Heart left ventricle (tissue), 16 donors: ENCODE measurements around the gene ALG9. TPM values are rescaled to one million over a fixed set of nuclear protein-coding genes. Genes with fewer than 3 reads are reported as not detected.

Experiments
- ATAC-seq, 4 donors: fragments of 200-7000 bp; cut with Tn5 transposase; one replicate each; pipeline ENCODE4 v1.9.1; 2020 to 2022; ENCODE audit warnings: moderate library complexity in 4 of 4, mild to moderate bottlenecking in 3 of 4, moderate number of reproducible peaks in 1 of 4
- DNase-seq, 5 donors: peaks; one replicate each; pipeline ENCODE4 v3.0.0-alpha.2; 2020
- H3K27ac ChIP-seq, 12 donors: fragments of 200-600 bp; sonication (generic) in 4 of 12; one replicate each; pipeline versions ENCODE4 v1.5.0 to v1.8.0; 2016 to 2022; ENCODE audit warnings: mild to moderate bottlenecking in 2 of 12
- H3K27me3 ChIP-seq, 9 donors: fragments of 200-600 bp; sonication (generic) in 2 of 9; one replicate each; pipeline versions ENCODE4 v1.5.1 to v1.8.0; 2016 to 2022; ENCODE audit warnings: mild to moderate bottlenecking in 3 of 9
- H3K36me3 ChIP-seq, 9 donors: fragments of 200-600 bp; sonication (generic) in 2 of 9; one replicate each; pipeline versions ENCODE4 v1.5.0 to v1.8.0; 2018 to 2022; ENCODE audit warnings: mild to moderate bottlenecking in 2 of 9
- H3K4me1 ChIP-seq, 12 donors: fragments of 200-600 bp; sonication (generic) in 4 of 12; one replicate each; pipeline versions ENCODE4 v1.5.0 to v1.8.0; 2016 to 2022; ENCODE audit warnings: mild to moderate bottlenecking in 3 of 12
- H3K4me3 ChIP-seq, 12 donors: fragments of 200-600 bp; sonication (generic) in 4 of 12; one replicate each; pipeline versions ENCODE4 v1.5.0 to v1.8.0; 2017 to 2022; ENCODE audit warnings: mild to moderate bottlenecking in 9 of 12, moderate library complexity in 4 of 12
- H3K9me3 ChIP-seq, 12 donors: fragments of 200-600 bp; sonication (generic) in 4 of 12; one replicate each; pipeline versions ENCODE4 v1.5.0 to v1.8.0; 2016 to 2022; ENCODE audit warnings: mild to moderate bottlenecking in 1 of 12
- POLR2A ChIP-seq, 2 donors: fragments of 450-650 bp; IDR thresholded peaks; one replicate each; pipeline ENCODE4 v1.6.1; 2017; ENCODE audit warnings: antibody characterized with exemption in 2 of 2, mild to moderate bottlenecking in 2 of 2, moderate library complexity in 2 of 2
- WGBS, 4 donors: extraction: QIAGEN DNeasy Blood & Tissue Kit in 2 of 4; methylation state at CpG; one replicate each; pipeline versions ENCODE4 v1.1.5 to v1.1.7; 2013 to 2018; 5-methylcytosine and 5-hydroxymethylcytosine counted together
- intact Hi-C, 10 donors: fragments of 100-400 bp; cut with DNase I; formaldehyde crosslinking; loops; one replicate each; pipeline versions ENCODE4 v1.11.1 to v1.14.2; 2022
- polyA plus RNA-seq, 2 donors: library from polyadenylated mRNA; stranded (reverse); fragments of 200-250 nt; gene quantifications; one replicate each; pipeline ENCODE4 v1.2.3, GENCODE V29; 2013
- total RNA-seq, 9 donors: library from RNA; depleted of rRNA in 2 of 9; stranded (reverse); fragments of >200 nt in 2 of 9; fragmentation: NEBNext Ultra II Directional in 3 of 9; extraction: Animal tissue kit (Norgen Biotek cat#: 25700) in 3 of 9; gene quantifications; one replicate each; pipeline versions ENCODE4 v1.1.0 to v1.2.4, GENCODE V29; 2016 to 2023
- TF ChIP-seq, protein P1 (sequence below), 12 donors: fragments of 200-600 bp; sonication (generic) in 4 of 12; IDR thresholded peaks; one replicate each; pipeline versions ENCODE4 v1.5.0 to v1.8.0; 2018 to 2022; ENCODE audit warnings: antibody characterized with exemption in 12 of 12, mild to moderate bottlenecking in 5 of 12
- donor health status: ischemic (EF 13 %, LVEDD 7.1; RV severe dilation, severe dysfunction).
- donor health status: healthy with polysubstance abuse.
- donor health status: DM: no; HTN: yes; CAD: no.
- donor health status: DM: no; HTN: no; CAD: no.
- donor health status: ischemic (EF 25% LVEDD 6.9; RV normal size, moderate dysfunction).
- donor health status: ischemic (EF 25% LVEDD 5.7; RV mildly dilated, moderate dysfunction).
- donor health status: healthy.
- donor health status: DM: yes; HTN: yes; CAD: no.
- donor health status: ischemic (EF 35%, LVEDD 5.7; RV mildly dilated, moderate dysfunction).
- donor health status: nonischemic (EF 11% LVEDD 7.7; RV severe dilation, severe dysfunction).
- donor health status: DM: yes; HTN: yes; CAD: no.
- donor health status: PGD.
- donor health status: ischemic (EF 29% LVEDD 5.4; RV normal size, mild dysfunction).
- donor health status: nonischemic (EF 23%, LVEDD 6.1; RV moderate dilation, normal function).

Gene ALG9
- total and polyA plus RNA-seq, 11 donors = 13.5 to 26.5 (median 17.6) TPM

GRCh38 chr11:111797145-111797581, 74.2 kb downstream of the ALG9 start:
- Histone ChIP-seq H3K27me3 (no peaks in the 10 kb centered on the region), H3K4me1 (peaks cover 0 to 27% (median 0%) of the 10 kb centered on the region in 12 donors), H3K36me3 (peaks cover 0 to 28% (median 11%) of the 10 kb centered on the region in 9 donors), H3K9me3 (peaks cover 0 to 15% (median 2%) of the 10 kb centered on the region in 12 donors), H3K4me3 (no peak overlapping the region), H3K27ac (peak overlapping the region in 2 of 12 donors; percentile 6 to 38)
- TF ChIP-seq, protein P1, sequence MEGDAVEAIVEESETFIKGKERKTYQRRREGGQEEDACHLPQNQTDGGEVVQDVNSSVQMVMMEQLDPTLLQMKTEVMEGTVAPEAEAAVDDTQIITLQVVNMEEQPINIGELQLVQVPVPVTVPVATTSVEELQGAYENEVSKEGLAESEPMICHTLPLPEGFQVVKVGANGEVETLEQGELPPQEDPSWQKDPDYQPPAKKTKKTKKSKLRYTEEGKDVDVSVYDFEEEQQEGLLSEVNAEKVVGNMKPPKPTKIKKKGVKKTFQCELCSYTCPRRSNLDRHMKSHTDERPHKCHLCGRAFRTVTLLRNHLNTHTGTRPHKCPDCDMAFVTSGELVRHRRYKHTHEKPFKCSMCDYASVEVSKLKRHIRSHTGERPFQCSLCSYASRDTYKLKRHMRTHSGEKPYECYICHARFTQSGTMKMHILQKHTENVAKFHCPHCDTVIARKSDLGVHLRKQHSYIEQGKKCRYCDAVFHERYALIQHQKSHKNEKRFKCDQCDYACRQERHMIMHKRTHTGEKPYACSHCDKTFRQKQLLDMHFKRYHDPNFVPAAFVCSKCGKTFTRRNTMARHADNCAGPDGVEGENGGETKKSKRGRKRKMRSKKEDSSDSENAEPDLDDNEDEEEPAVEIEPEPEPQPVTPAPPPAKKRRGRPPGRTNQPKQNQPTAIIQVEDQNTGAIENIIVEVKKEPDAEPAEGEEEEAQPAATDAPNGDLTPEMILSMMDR (IDR thresholded peaks at IDR 0.05) = no peak
- TF ChIP-seq POLR2A (IDR thresholded peaks at IDR 0.05) = no peak
- intact Hi-C loops = no loop called here
- 94 to 98% (median 96%) methylated on average over 2 of the region's 2 CpGs for WGBS, 4 donors
- DNase-seq (no peak), ATAC-seq (no peak)

DNA sequence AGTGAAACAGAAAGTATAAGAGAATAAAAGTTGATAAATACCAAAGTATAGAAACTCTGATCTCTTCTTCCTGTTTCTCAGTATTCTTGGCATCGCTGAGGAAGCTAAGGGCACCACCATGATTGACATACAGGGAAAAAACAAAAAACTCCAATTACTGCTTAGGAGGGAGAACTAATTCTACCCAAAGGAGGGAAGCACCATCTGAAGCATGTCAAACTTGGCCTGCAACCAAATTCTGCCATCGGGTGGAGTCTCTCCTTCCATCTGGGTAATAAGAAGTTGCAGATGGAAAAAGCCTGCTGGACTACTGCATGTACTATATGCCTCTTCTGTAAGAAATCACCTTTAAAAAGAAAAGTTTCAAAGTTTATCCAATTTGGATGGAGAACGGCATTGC, 74.7 kb downstream of the ALG9 start:
- DNase-seq (no peak), ATAC-seq (no peak)
- peaks cover 0 to 26% (median 7%) of the 10 kb centered on the region in 9 donors for H3K36me3 ChIP-seq
- intact Hi-C loops = no loop called here
- H3K4me1 ChIP-seq = peaks cover 0 to 27% (median 0%) of the 10 kb centered on the region in 12 donors
- TF ChIP-seq, protein P1 (IDR thresholded peaks at IDR 0.05) = no peak
- no peak for TF ChIP-seq POLR2A (IDR thresholded peaks at IDR 0.05)
- peaks cover 0 to 15% (median 2%) of the 10 kb centered on the region in 12 donors for H3K9me3 ChIP-seq
- no peak overlapping the region for H3K4me3 ChIP-seq
- H3K27me3 ChIP-seq = no peaks in the 10 kb centered on the region
- 57 to 67% (median 62%) methylated on average over 3 of the region's 3 CpGs for WGBS, 4 donors
- H3K27ac ChIP-seq = peak overlapping the region in 2 of 12 donors; percentile 6 to 38

DNA sequence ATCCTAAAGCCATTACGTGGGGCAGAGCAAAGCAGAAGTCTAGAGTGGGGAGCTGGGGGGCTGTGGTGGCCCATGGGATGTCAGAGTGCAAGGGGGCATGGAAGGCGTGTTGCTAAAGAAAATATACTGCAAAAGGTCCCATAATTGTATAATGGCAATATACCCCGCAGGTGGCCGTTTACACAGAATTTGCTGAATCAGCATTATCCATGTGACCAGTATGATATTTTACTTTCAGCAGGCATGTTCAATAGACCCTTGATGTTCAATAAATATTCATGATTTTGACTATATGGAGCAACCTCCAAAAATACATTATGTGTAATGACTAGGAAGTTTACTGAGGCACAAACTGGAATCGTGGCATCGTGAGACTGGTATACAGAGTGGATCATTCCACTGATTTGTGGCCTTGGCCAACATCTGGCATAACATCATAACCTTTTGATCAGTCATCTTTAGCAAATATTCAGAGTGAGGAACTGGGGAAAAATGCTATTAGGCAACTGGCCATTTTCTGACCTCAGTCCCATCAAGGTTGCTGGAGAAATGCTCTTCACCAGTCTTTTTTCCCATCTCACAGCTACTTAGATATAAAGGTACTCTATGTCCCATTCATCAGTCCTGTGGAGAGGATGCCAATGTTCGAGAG, 75.9 kb downstream of the ALG9 start:
- H3K36me3 ChIP-seq = peaks cover 0 to 26% (median 3%) of the 10 kb centered on the region in 9 donors
- H3K27me3 ChIP-seq = no peaks in the 10 kb centered on the region
- H3K9me3 ChIP-seq = peaks cover 0 to 15% (median 2%) of the 10 kb centered on the region in 12 donors
- WGBS, 4 donors = 96 to 99% (median 97%) methylated on average over 7 of the region's 7 CpGs
- no peak for ATAC-seq
- H3K4me1 ChIP-seq = peaks cover 0 to 16% (median 0%) of the 10 kb centered on the region in 12 donors
- intact Hi-C loops = no loop called here
- DNase-seq = no peak
- no peak overlapping the region for H3K27ac ChIP-seq
- no peak overlapping the region for H3K4me3 ChIP-seq
- TF ChIP-seq, protein P1 (IDR thresholded peaks at IDR 0.05) = no peak
- TF ChIP-seq POLR2A (IDR thresholded peaks at IDR 0.05) = no peak

DNA sequence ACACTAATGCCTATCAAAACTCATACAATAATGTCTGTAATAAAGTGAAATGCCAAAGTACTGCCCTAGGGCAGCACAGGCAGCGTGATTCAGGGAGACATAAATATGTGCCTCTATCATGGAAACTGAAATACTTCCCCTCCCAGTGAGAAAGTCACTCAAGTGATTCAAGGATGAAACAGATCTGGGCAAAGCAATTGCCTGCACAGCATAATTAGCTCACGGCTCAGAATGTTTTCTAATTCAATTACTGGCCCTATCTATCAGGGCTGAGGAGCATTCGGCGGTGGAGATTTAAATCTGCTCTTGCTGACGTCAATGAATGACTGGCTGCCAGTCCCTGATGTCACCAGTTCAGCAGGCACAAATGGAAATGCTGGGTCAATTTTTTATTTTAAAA, 77.5 kb downstream of the ALG9 start:
- H3K4me1 ChIP-seq = peaks cover 0 to 16% (median under 1%) of the 10 kb centered on the region in 12 donors
- intact Hi-C loops = no loop called here
- H3K4me3 ChIP-seq = no peak overlapping the region
- WGBS, 4 donors = 38 to 55% (median 50%) methylated on average over 5 of the region's 5 CpGs
- peak overlapping the region in 10 of 12 donors; percentile 6 to 77 (median 46) for H3K27ac ChIP-seq
- no peaks in the 10 kb centered on the region for H3K27me3 ChIP-seq
- peak in 2 of 5 donors; percentile 27 to 59 for DNase-seq
- peaks cover 0 to 15% (median 2%) of the 10 kb centered on the region in 12 donors for H3K9me3 ChIP-seq
- ATAC-seq = peak; percentile 38 to 88 (median 76)
- no peak for TF ChIP-seq POLR2A (IDR thresholded peaks at IDR 0.05)
- TF ChIP-seq, protein P1 (IDR thresholded peaks at IDR 0.05) = no peak
- H3K36me3 ChIP-seq = peaks cover 0 to 26% (median 3%) of the 10 kb centered on the region in 9 donors
